Fibroblast of pulmonary artery (primary cell): ENCODE results near the gene TMC1.

ENCODE experiments used
- DNase-seq: peaks from one replicate; pipeline ENCODE4 v3.0.0-alpha.2; 2010; ENCODE audit warnings: low read depth
- H3K4me3 ChIP-seq: replicated peaks from 2 replicates; pipeline ENCODE4 v1.5.1; 2011; ENCODE audit warnings: low read depth, mild to moderate bottlenecking, control low read depth, low read length, moderate library complexity
- TF ChIP-seq, protein P1 (sequence below): IDR thresholded peaks from 2 replicates; pipeline ENCODE4 v1.5.1; 2011; ENCODE audit warnings: mild to moderate bottlenecking, control low read depth, low read length, inconsistent platforms; ENCODE audit errors: missing control alignments

TMC1 gene

GRCh38 chr9:72775570-72775969, 254.2 kb downstream of the TMC1 start:
- TF ChIP-seq, protein P1, sequence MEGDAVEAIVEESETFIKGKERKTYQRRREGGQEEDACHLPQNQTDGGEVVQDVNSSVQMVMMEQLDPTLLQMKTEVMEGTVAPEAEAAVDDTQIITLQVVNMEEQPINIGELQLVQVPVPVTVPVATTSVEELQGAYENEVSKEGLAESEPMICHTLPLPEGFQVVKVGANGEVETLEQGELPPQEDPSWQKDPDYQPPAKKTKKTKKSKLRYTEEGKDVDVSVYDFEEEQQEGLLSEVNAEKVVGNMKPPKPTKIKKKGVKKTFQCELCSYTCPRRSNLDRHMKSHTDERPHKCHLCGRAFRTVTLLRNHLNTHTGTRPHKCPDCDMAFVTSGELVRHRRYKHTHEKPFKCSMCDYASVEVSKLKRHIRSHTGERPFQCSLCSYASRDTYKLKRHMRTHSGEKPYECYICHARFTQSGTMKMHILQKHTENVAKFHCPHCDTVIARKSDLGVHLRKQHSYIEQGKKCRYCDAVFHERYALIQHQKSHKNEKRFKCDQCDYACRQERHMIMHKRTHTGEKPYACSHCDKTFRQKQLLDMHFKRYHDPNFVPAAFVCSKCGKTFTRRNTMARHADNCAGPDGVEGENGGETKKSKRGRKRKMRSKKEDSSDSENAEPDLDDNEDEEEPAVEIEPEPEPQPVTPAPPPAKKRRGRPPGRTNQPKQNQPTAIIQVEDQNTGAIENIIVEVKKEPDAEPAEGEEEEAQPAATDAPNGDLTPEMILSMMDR, result no peak
- no peak for DNase-seq
- H3K4me3 ChIP-seq, result no peak overlapping the region

GRCh38 chr9:72779614-72780013, 258.2 kb downstream of the TMC1 start:
- DNase-seq, result no peak
- no peak overlapping the region for H3K4me3 ChIP-seq
- TF ChIP-seq, protein P1, result no peak

GRCh38 chr9:72786948-72787347, 265.5 kb downstream of the TMC1 start:
- H3K4me3 ChIP-seq, result no peak overlapping the region

GRCh38 chr9:72788966-72789735, 267.7 kb downstream of the TMC1 start:
- DNase-seq, result no peak
- no peak overlapping the region for H3K4me3 ChIP-seq
- TF ChIP-seq, protein P1, result no peak

More at GRCh38 chr9:72786948-72787347, 265.5 kb downstream of the TMC1 start:
- TF ChIP-seq, protein P1, result no peak
- DNase-seq, result no peak

DNA sequence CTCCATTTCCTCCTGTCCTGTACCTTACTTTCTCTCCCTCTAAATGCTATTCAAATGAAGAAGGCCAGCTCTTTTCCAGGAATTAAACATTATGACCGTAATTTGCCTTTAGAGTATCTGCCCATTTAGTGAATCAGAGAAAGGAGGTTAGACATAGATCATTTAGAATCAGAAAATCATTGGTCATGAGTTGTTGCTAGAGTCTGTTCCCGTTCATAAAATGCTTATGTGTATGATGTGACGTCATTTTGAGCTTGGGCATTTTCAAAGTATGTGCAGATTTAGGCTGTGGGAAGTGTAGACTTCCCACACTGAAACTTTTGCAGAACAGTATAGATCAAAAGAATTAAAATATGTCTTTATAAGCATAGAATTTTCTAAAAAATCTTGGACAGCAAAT, 268.5 kb downstream of the TMC1 start:
- H3K4me3 ChIP-seq, result no peak overlapping the region
- no peak for DNase-seq
- TF ChIP-seq, protein P1, result no peak

GRCh38 chr9:72790989-72791388, 269.6 kb downstream of the TMC1 start:
- no peak overlapping the region for H3K4me3 ChIP-seq
- no peak for DNase-seq
- TF ChIP-seq, protein P1, result no peak

- TF ChIP-seq, protein P1, result no peak
- DNase-seq, result no peak
- H3K4me3 ChIP-seq, result no peak overlapping the region
Observed at GRCh38 chr9:72791436-72791835, 270.0 kb downstream of the TMC1 start.
